GM12872 (cell line): ENCODE results near the gene TRAK2.
A peak's percentile ranks its signal among the peaks of the same experiment; 100 is the strongest.

Experiments used
- CTCF ChIP-seq: IDR thresholded peaks from 3 replicates; pipeline ENCODE4 v1.5.1; 2011; ENCODE audit warnings: low read depth, mild to moderate bottlenecking, low read length, moderate library complexity; ENCODE audit not compliant: insufficient read depth

The TRAK2 gene

DNA sequence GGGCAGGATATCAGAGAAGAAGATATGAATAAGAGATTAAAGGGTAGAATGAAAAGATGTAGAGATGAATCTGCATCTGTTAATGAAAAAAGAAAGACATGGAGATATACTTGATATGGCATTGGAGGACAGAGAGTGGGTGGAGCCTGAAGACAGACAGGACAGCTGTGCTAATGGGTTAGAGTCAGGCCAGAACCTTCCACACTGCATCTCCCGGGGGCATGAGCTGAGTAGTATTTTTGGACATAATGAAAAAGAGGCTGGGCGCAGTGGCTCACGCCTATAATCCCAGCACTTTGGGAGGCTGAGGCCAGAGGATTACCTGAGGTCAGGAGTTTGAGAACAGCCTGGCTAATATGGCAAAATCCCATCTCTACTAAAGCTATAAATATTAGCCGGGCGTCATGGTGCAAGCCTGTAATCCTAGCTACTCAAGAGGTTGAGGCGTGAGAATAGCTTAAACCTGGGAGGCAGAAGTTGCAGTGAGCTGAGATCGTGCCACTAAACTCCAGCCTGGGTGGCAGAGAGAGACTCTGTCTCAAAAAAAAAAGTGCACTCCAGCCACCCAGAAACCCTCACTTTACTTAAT is 105.5 kb downstream of the TRAK2 start:
- TF ChIP-seq CTCF: no peak

DNA sequence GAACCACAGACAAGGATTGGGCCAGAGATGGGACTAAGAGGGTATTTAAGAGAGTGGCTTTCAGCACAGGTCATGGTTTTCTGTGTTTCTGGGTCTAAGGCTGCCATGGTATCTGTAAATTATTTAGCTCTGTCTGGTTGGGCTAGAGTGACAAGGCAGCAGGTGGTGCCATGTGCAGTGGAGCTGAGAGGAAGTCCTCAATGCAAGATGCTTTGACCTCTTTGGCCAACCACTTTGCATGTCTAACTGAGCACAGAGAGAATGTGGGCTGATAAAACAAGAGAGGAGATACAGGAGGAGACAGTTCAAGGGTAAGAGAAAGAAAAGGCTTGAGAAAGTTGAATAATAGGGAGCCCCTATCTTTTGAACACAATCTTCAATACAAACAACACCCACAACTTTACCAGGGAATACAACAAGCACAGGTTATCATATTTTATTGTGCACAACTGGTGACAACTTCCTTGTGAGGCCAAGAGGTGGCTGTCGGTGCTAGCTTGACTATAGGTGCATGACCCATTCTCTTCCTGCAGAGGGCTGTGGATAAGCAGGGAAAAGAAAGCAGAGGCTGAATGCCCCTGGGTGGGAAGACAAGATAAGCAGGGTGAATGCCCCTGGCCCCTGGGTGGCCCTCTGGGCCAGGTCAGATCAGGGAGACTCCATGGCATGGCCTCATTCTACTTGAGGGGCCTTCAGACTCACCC is 106.4 kb downstream of the TRAK2 start:
- TF ChIP-seq CTCF: peak; percentile 43; the same call in 2 of the 3 replicates

GRCh38 chr2:201343559-201343958 is 107.7 kb downstream of the TRAK2 start:
- no peak for TF ChIP-seq CTCF

DNA sequence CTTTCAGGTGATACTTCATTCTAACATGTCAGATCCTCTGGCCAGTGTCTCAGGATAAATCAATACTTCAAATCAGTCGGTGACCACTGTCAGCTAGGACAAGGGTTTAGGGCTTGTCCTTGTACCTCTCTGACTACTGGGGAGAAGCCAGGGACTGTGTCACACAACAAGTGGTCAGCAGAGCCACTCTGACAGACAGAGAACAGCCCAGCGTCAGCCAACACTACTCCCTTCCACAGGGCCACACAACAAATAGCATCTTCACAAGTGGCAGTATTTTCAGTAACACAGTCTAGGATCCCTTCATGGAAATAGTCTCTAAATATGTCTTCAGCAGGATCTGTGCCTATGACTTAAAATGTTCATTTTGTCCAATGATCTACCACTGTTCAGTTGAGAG is 108.3 kb downstream of the TRAK2 start:
- TF ChIP-seq CTCF: no peak

GRCh38 chr2:201329409-201329808 is 121.8 kb downstream of the TRAK2 start:
- TF ChIP-seq CTCF: no peak

DNA sequence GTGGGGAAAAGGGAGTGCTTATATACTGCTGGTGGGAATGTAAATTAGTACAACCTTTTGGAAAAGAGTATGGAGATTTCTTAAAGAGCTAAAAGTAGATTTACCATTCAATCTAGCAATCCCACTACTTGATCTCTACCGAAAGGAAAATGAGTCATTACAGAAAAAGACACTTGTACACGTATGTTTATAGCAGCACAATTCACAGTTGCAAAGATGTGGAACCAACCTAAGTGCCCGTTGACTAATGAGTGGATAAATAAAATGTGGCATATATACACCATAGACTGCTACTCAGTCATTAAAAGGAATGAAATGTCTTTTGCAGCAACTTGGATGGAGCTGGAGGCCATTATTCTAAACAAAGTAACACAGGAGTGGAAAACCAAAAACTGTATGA is 123.6 kb downstream of the TRAK2 start:
- no peak for TF ChIP-seq CTCF
